ENCODE data around the gene CNIH3.

GRCh38 chr1:224588515-224588914 is 27.6 kb upstream of the CNIH3 start:
- no peak for TF ChIP-seq CTCF (IDR thresholded peaks at IDR 0.05)
- no peak for TF ChIP-seq EZH2 (IDR thresholded peaks at IDR 0.05)
